Hematopoietic multipotent progenitor cell treated with erythropoietin and hydrocortisone succinate and interleukin-3 and kit ligand, for 15 days (in vitro differentiated cells): ENCODE measurements around the gene MLF2.

Experiments
- DNase-seq: peaks from one replicate; pipeline ENCODE4 v3.0.0-alpha.2; 2015; ENCODE audit warnings: low spot score

MLF2 gene, protein sequence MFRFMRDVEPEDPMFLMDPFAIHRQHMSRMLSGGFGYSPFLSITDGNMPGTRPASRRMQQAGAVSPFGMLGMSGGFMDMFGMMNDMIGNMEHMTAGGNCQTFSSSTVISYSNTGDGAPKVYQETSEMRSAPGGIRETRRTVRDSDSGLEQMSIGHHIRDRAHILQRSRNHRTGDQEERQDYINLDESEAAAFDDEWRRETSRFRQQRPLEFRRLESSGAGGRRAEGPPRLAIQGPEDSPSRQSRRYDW

DNA sequence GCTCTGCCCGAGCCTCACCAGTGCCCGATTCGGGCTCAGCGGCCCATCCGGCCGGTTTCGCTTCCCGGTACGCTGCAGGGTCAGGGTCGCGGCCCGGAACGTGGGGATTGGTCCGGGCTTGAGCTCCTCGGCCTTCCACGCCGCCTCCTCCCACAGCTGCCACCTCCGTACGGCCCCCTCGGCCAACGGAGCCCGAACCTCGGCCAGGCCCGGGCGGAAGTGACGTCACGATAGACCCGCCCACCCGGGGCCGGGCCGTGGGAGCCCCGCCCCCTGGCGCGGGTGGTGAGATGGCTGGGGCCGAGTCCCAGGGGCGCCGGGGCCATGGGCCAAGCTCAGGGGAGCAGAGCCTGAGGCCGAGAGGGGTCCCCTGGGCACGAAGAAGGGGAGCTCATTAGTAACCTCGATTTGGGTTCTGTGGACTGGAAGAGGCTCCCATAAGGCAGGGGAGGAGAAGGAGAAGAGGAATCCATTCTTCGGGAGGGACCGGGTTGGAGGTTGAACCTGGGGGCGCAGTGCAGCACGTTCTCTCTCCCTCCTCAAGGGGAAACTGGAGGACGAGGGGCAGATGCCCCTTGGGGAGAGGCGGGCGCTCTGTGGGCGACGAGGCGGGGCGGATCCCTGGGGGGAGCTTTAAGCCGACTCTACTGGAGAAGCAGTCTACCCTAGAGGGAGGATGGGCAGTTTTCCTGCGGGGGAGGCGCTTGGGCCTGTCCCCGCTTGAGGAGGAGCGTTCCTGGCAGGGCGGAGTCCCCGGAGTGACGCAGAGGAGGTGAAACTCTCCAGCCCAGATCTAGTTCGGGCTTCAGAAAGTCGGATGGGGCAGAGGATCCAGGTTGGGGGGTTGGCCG is at the start of gene MLF2:
MLF2 (minus strand) TSS at position 221 of the 851 bp plus-strand sequence. CDS start 807 bp downstream, outside the sequence.
- peak; percentile 99 for DNase-seq

DNA sequence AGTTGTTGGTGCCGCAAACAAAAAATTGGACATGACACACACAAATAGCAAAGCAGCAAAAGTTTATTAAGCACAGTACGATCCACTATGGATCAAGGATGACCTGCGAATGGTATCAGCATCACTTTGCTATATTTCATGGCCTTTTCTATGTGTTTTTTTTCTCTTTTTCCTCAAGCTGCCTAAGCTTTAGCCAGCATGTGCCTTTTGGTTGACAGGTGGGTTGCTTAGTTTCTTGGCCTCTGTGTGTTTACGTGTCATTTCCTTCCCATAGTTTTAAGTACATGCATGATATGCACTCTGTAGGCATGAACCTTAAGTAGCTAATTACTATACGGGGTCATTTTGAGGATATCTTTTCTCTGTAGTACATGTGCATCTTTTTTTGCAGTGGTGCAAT is 46.2 kb upstream of the MLF2 start:
- no peak for DNase-seq

DNA sequence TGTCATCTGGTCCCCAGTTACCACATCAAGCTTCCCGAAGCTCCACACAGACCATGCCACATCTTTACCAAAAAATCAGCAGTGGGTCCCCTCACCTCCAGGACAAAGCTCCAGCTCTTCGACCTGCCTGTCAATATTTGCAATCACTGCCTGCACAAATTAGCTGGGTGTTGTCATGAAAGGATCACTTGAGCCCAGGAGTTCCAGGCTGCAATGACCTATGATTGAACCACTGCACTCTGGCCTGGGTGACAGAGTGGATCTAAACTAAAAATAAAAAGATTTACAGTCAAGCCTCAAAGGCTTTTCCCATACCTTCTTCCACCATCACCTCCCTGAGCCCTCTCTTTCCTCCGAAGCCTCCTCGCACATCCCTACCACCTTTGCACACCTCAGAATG is 43.6 kb upstream of the MLF2 start:
- DNase-seq = no peak

DNA sequence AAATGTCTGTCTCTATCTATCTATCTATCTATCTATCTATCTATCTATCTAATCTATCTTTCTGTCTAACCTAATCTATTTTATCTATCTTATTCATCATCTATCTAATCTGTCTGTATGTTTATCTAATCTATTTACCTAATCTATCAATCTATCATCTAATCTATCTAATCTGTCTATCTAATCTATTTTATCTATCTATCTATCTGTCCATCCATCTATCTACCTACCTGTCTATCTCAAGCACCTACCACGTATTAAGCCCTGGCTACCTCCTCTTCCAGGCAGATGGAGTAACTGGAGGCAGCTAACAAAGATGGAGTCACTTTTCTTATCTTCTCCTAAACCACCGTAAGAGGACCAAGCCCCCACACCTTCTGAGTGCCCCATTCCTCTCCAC is 42.1 kb upstream of the MLF2 start:
- no peak for DNase-seq

DNA sequence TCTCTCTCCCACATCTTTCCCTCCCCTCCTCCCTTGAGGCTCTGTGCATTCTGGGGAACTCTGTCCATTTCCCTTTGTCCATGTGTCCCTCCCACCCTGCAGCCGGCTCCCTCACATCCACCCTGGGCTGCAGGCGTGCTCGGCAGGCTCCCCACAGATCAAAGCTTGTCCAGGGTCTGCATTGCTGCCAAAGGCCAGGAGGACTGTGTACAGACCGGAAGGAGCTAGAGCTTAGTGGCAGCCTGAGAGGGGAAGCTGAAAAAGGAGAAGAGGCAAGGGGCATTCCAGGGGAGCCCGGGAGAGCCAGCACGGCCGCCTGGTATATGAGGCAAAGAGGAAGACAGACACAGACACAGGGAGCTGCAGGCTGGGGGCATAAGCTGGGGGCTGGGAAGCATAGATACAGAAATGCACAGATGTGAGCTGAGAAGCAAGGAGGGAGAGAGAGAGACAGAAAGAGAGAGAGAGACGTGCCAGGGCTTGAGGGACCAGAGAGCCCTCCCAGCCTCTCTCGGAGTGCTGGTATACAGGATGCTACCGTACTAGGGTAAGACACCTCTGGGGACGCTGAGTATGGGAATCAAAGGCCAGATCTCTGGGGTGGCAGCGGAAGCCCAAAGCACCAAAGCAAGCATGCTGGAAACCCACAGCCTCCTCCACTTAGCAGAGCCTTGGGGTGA is 39.7 kb upstream of the MLF2 start:
- no peak for DNase-seq

DNA sequence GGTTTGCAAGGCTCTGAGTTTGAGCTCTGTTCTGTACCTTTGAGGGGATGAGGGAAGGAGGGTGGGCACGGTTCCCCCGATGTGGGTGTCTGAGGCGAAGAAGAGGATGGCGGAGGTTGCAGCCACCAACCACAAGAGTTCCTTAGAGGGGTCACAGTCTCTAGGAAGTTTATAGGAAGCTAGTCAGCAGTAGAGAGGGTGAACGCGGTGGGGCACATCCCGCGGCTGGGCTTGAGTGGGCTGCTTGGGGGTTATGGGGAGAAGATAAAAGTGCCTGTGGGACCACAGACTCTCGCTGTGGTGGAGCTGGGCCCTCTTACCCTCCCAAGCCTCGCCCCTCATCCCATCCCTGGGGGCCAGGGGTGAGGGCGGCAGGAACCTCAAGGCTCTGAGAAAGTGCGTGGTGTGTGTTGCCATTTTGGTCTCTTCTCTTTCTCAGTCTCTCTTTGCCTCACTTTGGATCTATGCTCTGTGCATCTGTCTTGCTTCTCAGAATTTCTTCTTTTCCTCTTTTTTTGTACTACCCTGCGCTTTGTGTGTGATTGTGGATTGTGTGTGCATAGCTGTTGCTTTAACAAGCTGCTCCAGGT is 39.1 kb upstream of the MLF2 start:
- DNase-seq = no peak

DNA sequence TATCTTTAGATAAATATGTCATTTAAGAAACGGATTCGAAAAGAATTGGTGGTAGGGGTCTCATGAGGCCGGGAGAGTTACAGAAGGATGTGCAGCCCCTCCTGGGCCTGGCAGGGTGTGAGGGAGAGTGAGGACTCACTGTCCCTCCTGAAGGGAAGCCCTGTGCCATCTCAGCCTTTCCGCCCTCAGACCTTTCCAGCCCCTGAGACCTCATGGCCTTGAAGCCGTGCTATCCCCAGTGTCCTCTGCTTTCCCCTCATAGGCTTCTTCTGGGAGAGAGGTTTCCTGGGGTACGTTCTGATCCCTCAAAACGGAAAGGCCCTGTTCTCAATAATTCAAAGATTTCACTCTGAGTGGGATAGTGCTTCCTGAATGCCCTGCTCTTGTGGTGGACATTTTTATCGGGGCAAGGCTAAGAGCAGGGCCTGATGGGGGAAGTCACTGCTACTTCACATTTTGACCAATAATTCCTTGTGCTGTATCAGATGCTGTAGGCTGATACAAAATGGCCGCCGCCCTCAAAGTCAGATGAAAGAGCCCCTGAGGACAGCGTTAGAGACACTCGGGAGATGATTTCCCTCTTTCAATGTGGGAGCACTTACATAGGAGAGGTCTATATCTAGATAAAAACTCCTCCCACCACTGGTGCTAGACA is 37.7 kb upstream of the MLF2 start:
- DNase-seq = no peak

DNA sequence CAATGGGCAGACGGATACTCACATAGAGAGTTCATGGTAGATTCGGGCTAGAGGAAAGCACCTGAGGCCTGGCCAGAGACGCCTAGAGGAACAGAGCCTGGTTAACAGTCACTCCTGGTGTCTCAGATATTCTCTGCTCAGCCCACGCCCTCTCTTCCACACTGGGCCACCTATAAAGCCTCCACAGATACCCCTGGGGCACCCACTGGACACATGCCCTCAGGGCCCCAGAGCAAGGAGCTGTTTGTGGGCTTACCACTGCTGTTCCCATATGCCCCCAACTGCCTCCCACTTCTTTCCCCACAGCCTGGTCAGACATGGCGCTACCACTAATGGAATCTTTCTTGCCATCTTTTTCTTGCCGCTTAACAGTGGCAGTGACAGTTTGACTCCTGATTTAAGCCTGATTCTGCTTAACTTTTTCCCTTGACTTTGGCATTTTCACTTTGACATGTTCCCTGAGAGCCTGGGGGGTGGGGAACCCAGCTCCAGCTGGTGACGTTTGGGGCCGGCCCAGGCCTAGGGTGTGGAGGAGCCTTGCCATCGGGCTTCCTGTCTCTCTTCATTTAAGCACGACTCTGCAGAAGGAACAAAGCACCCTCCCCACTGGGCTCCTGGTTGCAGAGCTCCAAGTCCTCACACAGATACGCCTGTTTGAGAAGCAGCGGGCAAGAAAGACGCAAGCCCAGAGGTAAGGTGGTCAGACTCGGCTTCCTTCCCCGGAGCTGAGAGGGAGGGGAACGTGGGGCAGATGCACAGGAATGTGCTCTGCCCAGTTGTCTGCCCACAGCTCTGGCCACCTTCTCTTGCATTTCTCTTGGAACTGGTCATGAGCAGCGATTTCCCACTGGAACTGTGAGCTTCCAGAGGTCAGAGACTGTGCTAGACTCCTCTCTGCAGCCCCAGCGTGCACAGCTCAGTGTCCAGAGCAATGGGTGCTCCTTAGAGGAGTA is 36.3 kb upstream of the MLF2 start, which contains the start of gene CD4:
CD4 (plus strand) TSS at position 557 of the 953 bp plus-strand sequence. CDS start 10,611 bp downstream, outside the sequence.
- no peak for DNase-seq

DNA sequence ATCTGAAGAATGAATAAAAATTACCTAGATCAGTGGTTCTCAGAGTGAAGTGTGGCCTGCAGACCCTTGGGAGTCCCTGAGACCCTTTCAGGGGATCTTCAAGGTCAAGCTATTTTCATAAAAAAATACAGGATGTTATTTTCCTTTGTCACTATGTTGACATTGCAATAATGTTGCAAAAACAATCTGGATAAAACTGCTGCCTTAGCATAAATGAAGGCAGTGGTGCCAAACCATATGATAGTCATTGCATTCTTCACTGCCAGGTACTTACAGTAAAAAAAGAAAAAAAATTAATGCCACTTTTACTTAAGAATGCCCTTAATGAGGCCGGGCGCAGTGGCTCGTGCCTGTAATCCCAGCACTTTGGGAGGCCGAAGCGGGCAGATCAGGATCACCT is 34.4 kb upstream of the MLF2 start:
- no peak for DNase-seq

DNA sequence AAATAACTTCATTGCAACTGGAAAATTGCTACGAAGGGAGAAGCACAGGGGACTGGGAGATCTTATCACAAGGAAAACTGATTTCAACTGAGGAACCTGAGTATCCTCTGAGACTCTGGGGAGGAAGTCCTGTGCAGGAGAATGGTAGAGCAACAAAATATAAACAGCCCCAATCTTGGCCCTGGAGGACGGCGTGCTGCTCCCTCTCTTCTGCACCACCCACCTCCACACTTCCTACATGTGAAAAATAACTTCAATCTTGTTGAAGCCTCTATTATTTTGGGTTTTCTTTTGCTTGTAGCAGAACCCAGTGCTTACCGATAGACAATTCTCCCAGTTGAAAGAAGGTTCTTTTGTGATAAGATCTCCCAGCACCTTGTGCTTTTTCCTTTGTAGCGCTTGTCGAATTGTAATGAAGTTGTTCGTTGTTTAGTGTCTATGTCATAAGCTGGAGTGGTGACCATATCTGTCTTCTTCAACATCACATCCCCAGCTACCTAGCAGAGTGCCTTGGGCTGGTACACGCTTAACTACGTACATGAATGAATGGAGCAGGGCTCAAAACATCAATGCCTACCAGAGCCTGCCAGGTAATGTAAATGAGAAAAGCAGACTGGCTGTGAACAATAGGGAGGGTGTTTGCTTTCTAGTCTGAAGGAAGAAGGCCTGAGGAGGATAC is 33.6 kb upstream of the MLF2 start:
- no peak for DNase-seq

DNA sequence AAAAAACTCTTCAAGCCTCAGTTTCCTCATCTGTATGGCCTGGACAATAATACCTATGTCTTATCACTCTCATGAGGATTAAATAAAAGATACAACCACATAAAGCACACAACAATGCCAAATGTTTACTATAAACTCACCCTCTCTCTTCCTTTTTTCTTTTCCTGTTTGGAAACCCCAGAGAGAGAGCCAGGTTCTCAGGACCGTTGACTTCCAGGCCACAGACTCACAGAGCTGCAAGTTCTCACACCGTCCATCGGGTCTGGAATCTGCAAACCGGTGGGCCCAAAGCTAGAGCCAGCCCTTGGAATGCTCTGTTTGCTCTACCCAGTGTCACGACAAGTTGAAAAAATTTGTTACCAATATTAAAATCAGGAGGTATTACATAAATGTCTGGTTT is 31.8 kb upstream of the MLF2 start:
- no peak for DNase-seq

DNA sequence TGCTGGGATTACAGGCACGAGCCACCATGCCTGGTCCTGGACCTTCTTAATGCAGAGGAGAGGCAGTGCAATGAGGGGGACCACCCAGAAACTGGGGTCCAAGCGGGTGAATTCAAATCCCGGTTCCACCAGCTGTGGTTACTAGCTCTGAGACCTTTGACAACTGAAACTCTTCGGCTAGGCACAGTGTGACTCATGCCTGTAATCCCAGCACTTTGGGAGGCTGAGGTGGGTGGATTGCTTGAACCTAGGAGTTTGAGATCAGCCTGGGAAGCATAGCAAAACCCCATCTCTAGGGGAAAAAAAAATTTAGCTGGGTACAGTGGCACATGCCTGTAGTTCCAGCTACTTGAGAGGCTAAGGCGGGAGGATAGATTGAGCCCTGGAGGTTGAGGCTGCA is 31.4 kb upstream of the MLF2 start:
- no peak for DNase-seq

DNA sequence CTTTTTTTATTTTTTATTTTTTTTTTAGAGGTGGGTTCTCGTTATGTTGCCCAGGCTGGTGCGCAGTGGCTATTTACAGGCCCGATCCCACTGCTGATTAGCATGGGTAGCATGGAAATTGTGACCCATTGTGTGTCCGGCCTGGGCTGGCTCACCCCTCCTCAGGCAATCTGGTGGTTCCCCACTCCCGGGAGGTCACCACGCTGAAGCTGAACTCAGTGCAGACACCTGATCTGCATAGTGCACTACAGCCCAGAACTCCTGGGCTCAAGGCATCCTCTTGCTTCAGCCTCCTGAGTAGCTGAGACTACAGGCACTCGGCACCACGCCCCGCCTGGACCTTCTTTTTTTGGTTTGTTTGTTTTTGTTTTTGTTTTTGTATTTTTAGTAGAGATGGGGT is 30.9 kb upstream of the MLF2 start:
- no peak for DNase-seq

DNA sequence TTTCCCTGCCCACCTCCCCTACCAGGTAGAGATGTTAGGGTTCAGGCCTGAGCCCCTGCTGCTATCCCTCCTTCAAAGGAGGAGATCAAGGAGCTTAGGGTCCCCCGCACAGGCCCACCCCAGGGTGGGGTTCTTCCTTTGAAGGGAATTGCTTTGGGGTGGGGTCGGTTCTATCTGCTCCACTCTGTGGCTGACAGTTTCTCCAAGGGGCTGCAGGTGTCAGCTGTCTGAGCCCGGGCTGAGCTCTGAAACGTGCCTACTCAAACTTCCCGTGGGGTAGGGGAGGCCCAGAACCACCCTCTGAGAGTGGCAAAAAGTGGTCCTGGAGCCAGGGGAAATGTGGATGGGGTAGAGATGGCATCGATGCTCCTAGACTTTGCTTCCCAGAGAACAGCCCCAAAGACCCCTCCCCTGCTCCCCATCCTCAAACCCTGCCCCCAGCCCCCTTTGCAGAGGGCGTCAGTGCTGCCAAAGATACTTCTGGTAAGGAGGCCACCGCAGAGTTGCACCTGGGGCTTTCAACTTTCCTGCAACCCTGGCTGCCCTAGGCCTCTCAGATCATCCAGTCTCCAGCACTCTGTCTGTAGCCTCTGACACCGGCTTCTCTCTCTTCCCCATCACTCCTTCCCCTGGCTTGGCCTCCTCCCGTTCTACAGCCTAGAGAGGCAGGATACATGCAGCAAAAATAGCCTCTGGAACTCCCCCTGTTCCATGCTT is 30.1 kb upstream of the MLF2 start:
- DNase-seq = no peak

DNA sequence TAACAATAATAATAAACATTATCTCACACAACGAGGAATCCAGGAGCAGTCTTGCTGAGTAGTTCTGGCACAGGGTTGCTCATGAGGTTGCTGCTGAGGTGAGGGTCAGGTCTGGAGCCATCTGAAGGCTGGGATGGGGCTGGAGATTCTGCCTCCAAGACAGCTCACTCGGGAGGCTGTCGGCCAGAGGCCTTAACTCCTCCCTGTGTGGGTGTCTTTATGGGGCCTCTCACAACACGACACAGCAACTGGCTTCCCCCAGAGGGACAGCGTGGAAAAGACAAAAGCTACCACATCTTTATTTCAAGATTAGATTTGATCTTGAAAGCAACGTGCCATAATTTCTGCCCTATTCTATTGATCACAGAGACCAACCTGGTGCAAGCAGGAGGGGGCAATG is 29.2 kb upstream of the MLF2 start:
- no peak for DNase-seq

DNA sequence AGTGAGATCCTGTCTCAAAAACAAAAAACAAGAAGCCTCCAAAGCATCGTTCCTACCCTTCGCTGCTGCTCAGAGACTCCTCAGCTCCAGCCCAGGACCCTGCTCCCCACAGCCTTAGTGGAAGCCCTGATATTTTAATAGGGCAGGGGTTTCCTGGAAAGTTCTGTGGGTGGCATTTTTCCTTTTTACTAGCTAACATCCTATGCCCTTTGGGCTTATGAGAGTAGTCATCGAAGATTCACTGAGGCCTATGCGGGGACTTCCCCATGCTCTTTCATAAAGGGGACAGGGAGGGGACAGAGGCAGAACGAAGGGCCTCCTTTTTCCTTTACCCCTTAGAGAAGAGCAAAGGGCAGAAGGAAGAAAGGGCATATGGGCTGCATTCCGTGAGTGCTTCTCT is 27.6 kb upstream of the MLF2 start:
- no peak for DNase-seq

DNA sequence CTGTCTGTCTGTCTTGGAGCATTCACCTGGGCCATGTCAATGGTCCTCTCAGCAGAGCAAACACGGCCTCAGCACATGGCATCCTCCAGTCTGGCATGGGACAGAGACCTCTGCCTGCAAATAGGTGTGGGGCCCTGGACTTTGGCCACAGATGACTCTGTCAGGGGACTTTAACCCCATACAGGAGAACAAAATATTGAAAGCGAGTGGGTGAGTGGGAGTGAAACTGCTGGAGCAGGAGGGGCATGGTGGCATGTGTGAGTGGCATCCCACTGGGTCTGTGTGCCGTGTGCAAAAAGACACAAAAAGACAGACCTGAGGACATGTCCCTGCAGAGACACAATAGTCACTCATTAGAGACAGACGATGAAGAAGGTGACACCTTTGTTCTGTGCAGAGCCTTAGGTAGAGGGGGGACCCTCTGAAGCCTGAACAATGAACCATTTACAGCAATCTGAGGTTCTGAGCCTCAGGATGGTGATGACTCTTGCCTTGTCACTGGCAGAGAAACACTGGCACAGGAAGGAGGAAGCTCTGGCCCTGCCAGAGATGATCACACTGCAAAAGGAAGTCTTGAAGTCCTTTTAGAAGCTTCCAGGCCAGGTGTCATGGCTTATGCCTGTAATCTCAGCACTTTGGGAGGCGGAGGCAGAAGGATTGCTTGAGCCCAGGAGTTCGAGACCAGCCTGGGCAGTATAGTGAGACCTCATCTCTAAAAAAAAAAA is 26.9 kb upstream of the MLF2 start:
- DNase-seq = no peak

DNA sequence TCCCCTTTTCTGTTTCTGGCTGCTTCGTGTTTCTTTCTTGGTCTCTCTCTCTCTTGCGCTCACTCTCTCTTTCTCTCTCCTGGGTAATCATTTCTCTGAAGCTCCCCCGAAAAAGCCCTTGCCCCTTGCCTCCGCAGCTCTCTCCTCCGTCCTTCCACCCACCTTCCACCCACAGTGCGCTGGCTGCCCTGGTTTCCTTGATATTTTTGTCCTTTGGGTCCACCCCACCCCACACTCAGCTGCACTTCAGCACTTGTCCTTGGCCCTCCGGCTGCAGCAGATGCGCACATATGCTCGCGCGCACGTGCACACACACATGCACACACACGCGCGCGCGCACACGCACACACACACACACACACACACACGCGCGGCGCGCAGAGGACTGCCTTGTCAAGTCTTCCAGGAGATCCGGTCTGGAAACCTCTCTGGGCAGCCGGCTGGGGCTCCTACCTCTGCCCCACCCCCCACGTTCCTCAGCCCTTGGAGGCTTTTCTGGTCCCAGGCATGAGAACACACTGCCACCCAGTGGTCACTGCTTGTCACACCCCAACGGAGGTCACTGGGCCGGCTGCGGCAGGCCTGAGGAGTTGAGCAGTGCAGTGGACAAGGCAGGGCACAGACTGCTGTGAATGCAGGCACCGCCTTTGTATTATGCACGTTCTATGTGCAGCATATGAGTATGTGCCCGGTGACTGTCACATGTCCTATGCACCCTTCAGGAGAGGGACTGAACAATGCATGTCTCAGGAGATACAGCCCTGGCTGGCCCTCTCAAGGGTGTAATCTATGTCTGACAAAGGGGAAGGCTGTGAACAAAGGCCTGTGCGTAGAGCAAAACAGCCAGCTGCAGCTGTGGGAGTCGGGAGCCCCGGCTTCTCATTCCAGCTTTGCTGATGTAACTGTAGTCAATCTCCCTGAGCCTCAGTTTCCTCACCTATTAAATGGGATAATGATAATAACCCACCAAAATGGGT is 25.9 kb upstream of the MLF2 start:
- peak; percentile 88 for DNase-seq
